Vagina (tissue), 2 donors: ENCODE data around the gene CACNA1I. TPM values are rescaled to one million over a fixed set of nuclear protein-coding genes. Genes with fewer than 3 reads are reported as not detected.

Experiments
- DNase-seq, 2 donors: peaks; one replicate each; pipeline ENCODE4 v3.0.0-alpha.2; 2017; ENCODE audit errors: extremely low spot score in 2 of 2
- H3K27ac ChIP-seq: fragments of 200-600 bp; sonication (generic); one replicate; pipeline ENCODE4 v1.5.1; 2019
- H3K27me3 ChIP-seq: fragments of 200-600 bp; sonication (generic); one replicate; pipeline ENCODE4 v1.5.1; 2019
- H3K36me3 ChIP-seq, 2 donors: fragments of 200-600 bp; sonication (generic); one replicate each; pipeline ENCODE4 v1.5.1; 2017 to 2019
- H3K4me1 ChIP-seq: fragments of 200-600 bp; sonication (generic); one replicate; pipeline ENCODE4 v1.5.1; 2019
- H3K4me3 ChIP-seq, 2 donors: fragments of 200-600 bp; sonication (generic); 1 replicate in 1 of 2; 2 replicates in 1 of 2; pipeline ENCODE4 v1.5.1; 2016 to 2019
- H3K9me3 ChIP-seq: fragments of 200-600 bp; sonication (generic); one replicate; pipeline ENCODE4 v1.5.1; 2019
- POLR2A ChIP-seq, 2 donors: fragments of 450-650 bp; IDR thresholded peaks; one replicate each; pipeline ENCODE4 v1.6.1; 2017; ENCODE audit warnings: antibody characterized with exemption in 2 of 2, mild to moderate bottlenecking in 2 of 2, moderate library complexity in 2 of 2
- POLR2AphosphoS5 ChIP-seq, 2 donors: sonication (generic); formaldehyde crosslinking; IDR thresholded peaks; one replicate each; pipeline ENCODE4 v1.9.0; 2017; ENCODE audit warnings: antibody characterized with exemption in 2 of 2, mild to moderate bottlenecking in 2 of 2, low read depth in 1 of 2; ENCODE audit not compliant: insufficient read depth in 1 of 2
- intact Hi-C: fragments of 100-400 bp; cut with DNase I; formaldehyde crosslinking; loops from one replicate; pipeline ENCODE4 v1.15.1; 2023
- total RNA-seq: library from RNA; depleted of rRNA; stranded (reverse); fragments of >200 nt; gene quantifications from one replicate; pipeline ENCODE4 v1.2.3, GENCODE V29; 2016
- TF ChIP-seq, protein P1 (sequence below), 3 experiments: fragments of 450-650 bp in 2 of 3; fragments of 200-600 bp in 1 of 3; sonication (generic) in 1 of 3; IDR thresholded peaks; one replicate each; pipeline ENCODE4 v1.5.1; 2017 to 2019; ENCODE audit warnings: antibody characterized with exemption in 3 of 3, mild to moderate bottlenecking in 2 of 3, moderate library complexity in 2 of 3

Gene CACNA1I
- total RNA-seq, 1 donor from 2014 or later = 1.2 TPM

GRCh38 chr22:39703928-39704639 lies 133.5 kb downstream of the CACNA1I start:
- Histone ChIP-seq H3K27ac (no peak overlapping the region), H3K4me3 (no peak overlapping the region), H3K4me1 (peaks cover 12% of the 10 kb centered on the region), H3K36me3 (no peaks in the 10 kb centered on the region), H3K27me3 (no peaks in the 10 kb centered on the region), H3K9me3 (no peaks in the 10 kb centered on the region)
- intact Hi-C loops = no loop called here
- TF ChIP-seq POLR2AphosphoS5 (IDR thresholded peaks at IDR 0.05; ENCODE audit: insufficient read depth in 1 of 2, low read depth in 1 of 2) = peak in 1 of 2 donors; percentile 41
- no peak for TF ChIP-seq POLR2A (IDR thresholded peaks at IDR 0.05)
- DNase-seq = no peak

- DNase-seq = no peak
- H3K36me3 ChIP-seq = no peaks in the 10 kb centered on the region
- no peak overlapping the region for H3K4me3 ChIP-seq
- H3K4me1 ChIP-seq = peaks cover 12% of the 10 kb centered on the region
- H3K27me3 ChIP-seq = no peaks in the 10 kb centered on the region
- no peak overlapping the region for H3K27ac ChIP-seq
- TF ChIP-seq, protein P1, sequence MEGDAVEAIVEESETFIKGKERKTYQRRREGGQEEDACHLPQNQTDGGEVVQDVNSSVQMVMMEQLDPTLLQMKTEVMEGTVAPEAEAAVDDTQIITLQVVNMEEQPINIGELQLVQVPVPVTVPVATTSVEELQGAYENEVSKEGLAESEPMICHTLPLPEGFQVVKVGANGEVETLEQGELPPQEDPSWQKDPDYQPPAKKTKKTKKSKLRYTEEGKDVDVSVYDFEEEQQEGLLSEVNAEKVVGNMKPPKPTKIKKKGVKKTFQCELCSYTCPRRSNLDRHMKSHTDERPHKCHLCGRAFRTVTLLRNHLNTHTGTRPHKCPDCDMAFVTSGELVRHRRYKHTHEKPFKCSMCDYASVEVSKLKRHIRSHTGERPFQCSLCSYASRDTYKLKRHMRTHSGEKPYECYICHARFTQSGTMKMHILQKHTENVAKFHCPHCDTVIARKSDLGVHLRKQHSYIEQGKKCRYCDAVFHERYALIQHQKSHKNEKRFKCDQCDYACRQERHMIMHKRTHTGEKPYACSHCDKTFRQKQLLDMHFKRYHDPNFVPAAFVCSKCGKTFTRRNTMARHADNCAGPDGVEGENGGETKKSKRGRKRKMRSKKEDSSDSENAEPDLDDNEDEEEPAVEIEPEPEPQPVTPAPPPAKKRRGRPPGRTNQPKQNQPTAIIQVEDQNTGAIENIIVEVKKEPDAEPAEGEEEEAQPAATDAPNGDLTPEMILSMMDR (IDR thresholded peaks at IDR 0.05) = no peak
- TF ChIP-seq POLR2AphosphoS5 (IDR thresholded peaks at IDR 0.05; ENCODE audit: insufficient read depth in 1 of 2, low read depth in 1 of 2) = no peak
- TF ChIP-seq POLR2A (IDR thresholded peaks at IDR 0.05) = no peak
- H3K9me3 ChIP-seq = no peaks in the 10 kb centered on the region
- intact Hi-C loops = no loop called here
These were observed 134.8 kb downstream of the CACNA1I start for GRCh38 chr22:39705386-39705785.

DNA sequence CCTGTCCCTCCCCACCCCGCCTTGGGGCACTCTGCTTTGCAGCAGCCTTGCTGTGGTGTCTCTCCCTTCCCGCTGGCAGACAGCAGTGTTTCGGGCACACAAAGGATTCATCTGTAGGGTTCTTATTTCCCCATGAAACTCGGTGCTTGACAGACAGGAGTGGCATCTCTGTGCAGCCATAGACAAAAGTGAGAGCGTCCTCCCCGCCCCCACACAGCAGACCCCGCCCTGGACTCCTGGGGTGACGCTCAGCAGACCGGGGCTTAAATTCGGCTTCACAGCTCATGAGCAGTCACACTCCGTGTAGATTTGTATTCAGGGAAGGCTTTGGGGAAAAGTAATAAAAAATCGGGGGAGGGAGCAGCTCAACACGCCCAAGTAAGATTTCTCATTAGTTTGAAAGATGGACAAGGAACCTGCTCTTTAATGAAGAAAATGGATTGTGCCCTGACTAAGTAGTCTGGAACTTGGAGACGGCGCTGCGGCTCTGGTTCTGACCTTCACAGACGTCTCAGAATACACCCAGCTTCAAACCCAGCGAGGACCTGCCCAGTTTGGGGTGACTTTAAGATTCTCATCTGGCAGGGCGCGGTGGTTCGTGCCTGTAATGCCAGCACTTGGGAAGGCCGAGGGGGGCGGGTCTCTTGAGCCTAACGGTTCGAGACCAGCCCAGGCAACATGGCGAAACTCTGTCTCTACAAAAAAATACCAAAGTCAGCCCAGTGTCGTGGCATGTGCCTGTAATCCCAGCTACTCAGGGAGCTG lies 136.0 kb downstream of the CACNA1I start:
- TF ChIP-seq POLR2A (IDR thresholded peaks at IDR 0.05) (no peak), POLR2AphosphoS5 (IDR thresholded peaks at IDR 0.05; ENCODE audit: insufficient read depth in 1 of 2, low read depth in 1 of 2) (no peak)
- TF ChIP-seq, protein P1 (IDR thresholded peaks at IDR 0.05) = no peak
- DNase-seq = no peak
- no peaks in the 10 kb centered on the region for H3K9me3 ChIP-seq
- no peak overlapping the region for H3K4me3 ChIP-seq
- intact Hi-C loops = no loop called here
- H3K4me1 ChIP-seq = peaks cover 12% of the 10 kb centered on the region
- no peaks in the 10 kb centered on the region for H3K36me3 ChIP-seq
- H3K27me3 ChIP-seq = no peaks in the 10 kb centered on the region
- H3K27ac ChIP-seq = no peak overlapping the region

DNA sequence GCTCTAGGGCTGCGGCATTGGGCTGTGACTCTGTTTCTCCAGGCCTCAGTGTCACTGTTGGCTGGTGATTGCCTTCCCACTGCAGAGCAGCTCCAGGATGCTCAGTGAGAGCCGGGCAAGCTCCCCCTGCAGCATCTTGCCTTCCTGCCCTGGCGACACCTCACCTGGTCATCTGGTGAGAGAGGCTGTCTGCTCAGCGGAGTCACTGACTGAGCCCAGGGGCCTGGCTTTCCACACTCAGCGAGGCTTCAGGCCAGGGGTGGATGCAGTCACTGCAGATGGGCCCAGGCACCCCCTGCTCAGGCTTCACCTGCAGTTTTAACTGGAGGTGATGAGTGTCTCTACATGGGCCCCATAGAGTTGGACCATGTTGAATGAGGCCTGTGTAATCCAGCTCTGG lies 136.8 kb downstream of the CACNA1I start:
- no peak for DNase-seq
- no peaks in the 10 kb centered on the region for H3K9me3 ChIP-seq
- no peak overlapping the region for H3K27ac ChIP-seq
- intact Hi-C loops = no loop called here
- no peaks in the 10 kb centered on the region for H3K27me3 ChIP-seq
- no peak overlapping the region for H3K4me3 ChIP-seq
- no peaks in the 10 kb centered on the region for H3K36me3 ChIP-seq
- TF ChIP-seq POLR2AphosphoS5 (IDR thresholded peaks at IDR 0.05; ENCODE audit: insufficient read depth in 1 of 2, low read depth in 1 of 2) (no peak), POLR2A (IDR thresholded peaks at IDR 0.05) (no peak)
- TF ChIP-seq, protein P1 (IDR thresholded peaks at IDR 0.05) = no peak
- H3K4me1 ChIP-seq = peaks cover 12% of the 10 kb centered on the region

DNA sequence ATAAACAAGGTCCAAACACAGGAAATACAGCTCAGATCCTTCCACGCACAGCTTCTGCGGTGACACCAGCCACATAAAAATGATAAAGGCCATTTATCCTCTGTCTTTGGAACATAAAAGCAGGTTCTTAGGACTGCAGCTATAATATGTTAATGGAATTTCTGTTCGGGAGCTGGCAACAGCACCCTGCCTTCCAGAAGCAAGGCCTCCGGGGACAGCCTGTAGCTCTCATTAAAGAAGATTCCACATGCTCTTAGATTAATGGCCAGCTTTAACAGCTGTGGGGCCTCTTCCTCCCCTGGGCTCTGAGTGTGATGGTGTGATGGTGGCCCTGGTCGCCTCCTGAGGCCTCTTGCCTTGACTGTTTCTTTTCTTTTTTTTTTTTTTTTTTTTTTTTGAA lies 137.3 kb downstream of the CACNA1I start:
- Histone ChIP-seq H3K27ac (no peak overlapping the region), H3K27me3 (no peaks in the 10 kb centered on the region)
- TF ChIP-seq POLR2A (IDR thresholded peaks at IDR 0.05) (no peak), POLR2AphosphoS5 (IDR thresholded peaks at IDR 0.05; ENCODE audit: insufficient read depth in 1 of 2, low read depth in 1 of 2) (no peak)
- TF ChIP-seq, protein P1 (IDR thresholded peaks at IDR 0.05) = no peak

More for the DNA sequence above, 137.3 kb downstream of the CACNA1I start:
- Histone ChIP-seq H3K36me3 (no peaks in the 10 kb centered on the region), H3K4me3 (no peak overlapping the region), H3K9me3 (no peaks in the 10 kb centered on the region), H3K4me1 (peaks cover 12% of the 10 kb centered on the region)
- intact Hi-C loops = no loop called here
- no peak for DNase-seq
